Transverse colon (tissue), 3 donors: ENCODE measurements around the gene KRTAP12-2.

Experiments used
- EP300 ChIP-seq: sonication (generic); formaldehyde crosslinking; IDR thresholded peaks from one replicate; pipeline ENCODE4 v1.6.1; 2017; ENCODE audit warnings: antibody characterized with exemption, low read depth
- TF ChIP-seq, protein P1 (sequence below), 5 experiments: fragments of 200-600 bp in 3 of 5; fragments of 450-650 bp in 2 of 5; sonication (generic) in 3 of 5; IDR thresholded peaks; 1 replicate in 2 of 5; 2 replicates in 3 of 5; pipeline ENCODE4 v1.5.1; 2016 to 2017; ENCODE audit warnings: antibody characterized with exemption in 5 of 5, inconsistent platforms in 3 of 5, mild to moderate bottlenecking in 2 of 5, moderate library complexity in 1 of 5

DNA sequence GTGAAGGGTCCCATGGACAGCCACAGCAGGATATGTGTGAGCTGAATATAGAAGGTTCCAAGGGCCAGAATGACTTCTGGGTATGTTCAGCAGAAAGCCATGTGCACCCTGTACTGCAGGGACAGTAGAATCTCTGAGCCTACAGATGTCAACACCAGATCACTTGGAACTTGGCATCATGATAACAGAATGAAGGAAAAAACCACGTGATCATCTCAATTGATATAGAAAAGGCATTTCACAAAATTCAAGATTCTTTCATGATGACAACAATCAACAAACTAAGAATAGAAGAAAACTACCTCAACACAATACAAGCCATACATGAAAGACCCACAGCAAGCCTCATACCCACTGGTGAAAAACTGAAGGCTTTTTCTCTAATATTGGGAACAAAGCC lies 885 bp upstream of the KRTAP12-2 start:
- TF ChIP-seq, protein P1, sequence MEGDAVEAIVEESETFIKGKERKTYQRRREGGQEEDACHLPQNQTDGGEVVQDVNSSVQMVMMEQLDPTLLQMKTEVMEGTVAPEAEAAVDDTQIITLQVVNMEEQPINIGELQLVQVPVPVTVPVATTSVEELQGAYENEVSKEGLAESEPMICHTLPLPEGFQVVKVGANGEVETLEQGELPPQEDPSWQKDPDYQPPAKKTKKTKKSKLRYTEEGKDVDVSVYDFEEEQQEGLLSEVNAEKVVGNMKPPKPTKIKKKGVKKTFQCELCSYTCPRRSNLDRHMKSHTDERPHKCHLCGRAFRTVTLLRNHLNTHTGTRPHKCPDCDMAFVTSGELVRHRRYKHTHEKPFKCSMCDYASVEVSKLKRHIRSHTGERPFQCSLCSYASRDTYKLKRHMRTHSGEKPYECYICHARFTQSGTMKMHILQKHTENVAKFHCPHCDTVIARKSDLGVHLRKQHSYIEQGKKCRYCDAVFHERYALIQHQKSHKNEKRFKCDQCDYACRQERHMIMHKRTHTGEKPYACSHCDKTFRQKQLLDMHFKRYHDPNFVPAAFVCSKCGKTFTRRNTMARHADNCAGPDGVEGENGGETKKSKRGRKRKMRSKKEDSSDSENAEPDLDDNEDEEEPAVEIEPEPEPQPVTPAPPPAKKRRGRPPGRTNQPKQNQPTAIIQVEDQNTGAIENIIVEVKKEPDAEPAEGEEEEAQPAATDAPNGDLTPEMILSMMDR (IDR thresholded peaks at IDR 0.05), result no peak
- TF ChIP-seq EP300, result no peak
